LNCaP clone FGC (cell line): Measurements from ENCODE around the gene CLIC5.

Experiments
- DNase-seq: peaks from one replicate; pipeline ENCODE4 v3.0.0-alpha.2; 2011; ENCODE audit warnings: low read depth
- H3K4me3 ChIP-seq: 2 replicates; pipeline ENCODE4 v1.5.1; 2011; ENCODE audit warnings: mild to moderate bottlenecking, low read depth, low read length, control low read depth
- TF ChIP-seq, protein P1 (sequence below): IDR thresholded peaks from 2 replicates; pipeline ENCODE4 v1.5.1; 2012; ENCODE audit warnings: mild to moderate bottlenecking; ENCODE audit not compliant: control insufficient read depth, insufficient read depth; ENCODE audit errors: extremely low read depth

Gene CLIC5

DNA sequence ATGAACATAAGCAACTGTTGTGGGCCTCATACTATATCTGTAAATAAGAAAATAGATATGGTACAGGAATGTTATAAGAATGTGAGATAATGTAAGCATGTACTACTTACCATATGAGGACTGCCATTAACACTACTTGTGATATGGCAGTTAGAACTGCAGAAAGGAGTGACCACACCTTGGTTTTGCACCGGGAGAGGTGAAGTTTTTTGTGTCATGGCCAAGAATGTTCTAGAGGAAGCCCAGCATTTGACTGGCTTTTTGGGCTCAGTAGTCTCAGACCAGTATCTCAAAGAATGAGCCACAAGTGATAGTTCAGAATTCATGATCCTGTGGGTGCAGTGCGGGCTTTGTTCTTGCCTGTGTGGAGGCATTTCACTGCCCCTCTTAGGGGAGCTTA lies 123.5 kb downstream of the CLIC5 start:
- DNase-seq, result no peak
- TF ChIP-seq, protein P1, sequence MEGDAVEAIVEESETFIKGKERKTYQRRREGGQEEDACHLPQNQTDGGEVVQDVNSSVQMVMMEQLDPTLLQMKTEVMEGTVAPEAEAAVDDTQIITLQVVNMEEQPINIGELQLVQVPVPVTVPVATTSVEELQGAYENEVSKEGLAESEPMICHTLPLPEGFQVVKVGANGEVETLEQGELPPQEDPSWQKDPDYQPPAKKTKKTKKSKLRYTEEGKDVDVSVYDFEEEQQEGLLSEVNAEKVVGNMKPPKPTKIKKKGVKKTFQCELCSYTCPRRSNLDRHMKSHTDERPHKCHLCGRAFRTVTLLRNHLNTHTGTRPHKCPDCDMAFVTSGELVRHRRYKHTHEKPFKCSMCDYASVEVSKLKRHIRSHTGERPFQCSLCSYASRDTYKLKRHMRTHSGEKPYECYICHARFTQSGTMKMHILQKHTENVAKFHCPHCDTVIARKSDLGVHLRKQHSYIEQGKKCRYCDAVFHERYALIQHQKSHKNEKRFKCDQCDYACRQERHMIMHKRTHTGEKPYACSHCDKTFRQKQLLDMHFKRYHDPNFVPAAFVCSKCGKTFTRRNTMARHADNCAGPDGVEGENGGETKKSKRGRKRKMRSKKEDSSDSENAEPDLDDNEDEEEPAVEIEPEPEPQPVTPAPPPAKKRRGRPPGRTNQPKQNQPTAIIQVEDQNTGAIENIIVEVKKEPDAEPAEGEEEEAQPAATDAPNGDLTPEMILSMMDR, result no peak
- no peak overlapping the region for H3K4me3 ChIP-seq

DNA sequence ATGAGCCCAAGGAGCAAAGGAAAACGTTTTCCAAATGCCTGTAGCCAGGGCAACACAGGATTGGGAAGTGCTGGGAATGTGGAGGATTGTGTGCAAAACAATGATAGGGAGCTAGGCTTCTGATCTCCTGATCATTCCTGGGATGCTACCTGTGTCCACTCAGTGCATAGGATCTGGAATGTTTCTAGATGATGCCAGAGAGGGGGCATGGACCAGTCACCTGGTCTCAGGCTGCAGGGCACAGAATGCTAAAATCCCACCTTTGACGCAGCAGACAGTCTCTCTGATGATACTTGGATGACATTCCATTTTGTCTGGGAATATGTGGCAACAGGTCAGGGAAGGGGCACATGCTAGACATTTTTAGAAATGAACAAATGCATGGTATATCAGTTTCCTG lies 128.9 kb downstream of the CLIC5 start:
- TF ChIP-seq, protein P1, result no peak
- DNase-seq, result no peak
- no peak overlapping the region for H3K4me3 ChIP-seq

DNA sequence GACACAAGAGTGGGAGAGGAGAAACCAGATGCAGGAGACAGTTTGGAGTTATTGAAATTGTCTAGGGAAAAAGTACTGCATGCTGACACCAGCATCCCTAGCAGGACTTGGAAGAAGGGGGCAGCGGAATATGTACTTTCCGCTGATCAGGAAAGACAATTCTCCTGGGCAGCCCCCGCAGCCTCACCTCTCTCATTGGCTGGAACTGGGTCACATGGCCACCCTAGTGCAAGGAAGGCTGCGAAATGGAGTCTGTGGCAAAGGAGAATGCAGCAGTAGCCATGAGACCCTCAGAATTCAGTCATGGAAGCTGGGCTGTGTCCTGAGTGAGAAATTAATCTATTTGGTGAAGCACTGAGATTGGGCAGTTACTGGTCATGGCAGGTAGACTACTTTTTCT lies 131.3 kb downstream of the CLIC5 start:
- DNase-seq, result no peak
- H3K4me3 ChIP-seq, result no peak overlapping the region
- TF ChIP-seq, protein P1, result no peak

DNA sequence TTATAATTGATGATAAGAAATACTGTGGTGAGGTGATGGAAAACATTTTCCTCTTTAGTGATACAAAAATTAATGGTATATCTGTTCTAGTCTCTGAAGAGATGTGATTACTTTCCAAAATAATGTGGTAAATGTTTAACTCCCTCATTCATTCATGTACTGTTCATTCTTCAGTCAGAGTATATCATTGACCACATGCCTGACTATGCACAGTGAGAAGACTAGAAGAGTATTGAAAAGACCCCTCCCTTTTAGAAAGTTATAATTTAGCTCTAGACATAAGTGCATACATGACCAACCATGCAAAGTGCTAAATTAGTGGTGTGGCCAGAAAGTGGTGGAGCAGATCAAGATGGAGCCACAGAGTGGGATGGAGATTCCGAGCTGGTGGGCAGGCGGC lies 133.0 kb downstream of the CLIC5 start:
- no peak overlapping the region for H3K4me3 ChIP-seq
- DNase-seq, result no peak
- TF ChIP-seq, protein P1, result no peak

DNA sequence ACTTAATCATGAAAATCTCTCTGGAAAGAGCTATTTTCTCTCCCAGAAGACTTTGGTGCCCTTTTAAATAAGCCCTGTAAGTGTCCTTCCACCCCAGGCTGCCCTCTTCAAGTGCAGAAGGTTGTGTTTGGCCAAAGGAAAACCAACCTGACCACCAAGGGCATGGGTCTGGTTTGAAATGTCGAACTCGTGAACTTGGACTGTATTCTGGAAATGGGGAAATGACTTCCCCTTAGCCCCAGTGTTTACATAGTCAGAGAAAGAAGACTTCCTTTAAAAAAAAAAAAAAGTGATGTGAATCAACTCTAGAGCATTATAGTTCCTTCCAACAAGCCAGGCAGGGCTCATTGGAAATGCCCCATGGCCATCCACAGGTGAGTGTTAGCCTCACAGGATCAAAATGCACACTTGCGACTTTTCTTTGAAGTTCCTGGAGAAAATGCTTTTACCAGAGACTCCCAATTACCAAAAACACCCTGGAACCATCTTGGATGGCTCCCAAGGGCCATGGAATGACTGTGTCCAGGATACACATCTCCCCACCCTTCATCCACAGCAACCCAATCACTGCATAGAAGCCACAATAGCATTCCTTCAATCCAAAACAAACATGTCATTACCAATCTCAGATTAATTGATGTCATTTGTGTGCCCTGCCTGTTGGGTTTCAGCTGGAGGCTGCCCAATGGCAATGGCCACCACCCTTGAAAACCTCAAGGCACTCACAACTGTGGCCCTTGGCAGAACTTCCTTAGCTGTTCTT lies 133.8 kb downstream of the CLIC5 start:
- no peak for DNase-seq
- no peak overlapping the region for H3K4me3 ChIP-seq
- TF ChIP-seq, protein P1, result no peak

DNA sequence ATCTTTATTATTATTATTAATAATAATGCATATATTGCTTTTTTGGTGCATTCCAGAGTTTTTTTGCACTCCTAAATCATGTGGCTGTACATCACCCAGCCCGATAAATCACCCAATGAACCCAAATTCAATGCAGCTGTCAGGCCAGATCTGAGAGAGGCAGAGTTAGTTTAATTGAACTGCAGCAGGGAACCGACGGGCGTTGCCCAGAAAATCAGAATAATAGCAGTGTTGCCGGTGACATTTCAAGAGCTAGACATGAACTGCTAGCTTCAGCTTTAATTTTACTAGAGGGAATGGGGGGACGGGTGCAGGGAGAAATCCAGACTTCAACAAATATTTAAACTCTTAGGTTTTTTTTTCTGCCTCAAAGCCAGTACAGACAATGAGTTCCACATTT lies 135.0 kb downstream of the CLIC5 start:
- TF ChIP-seq, protein P1, result no peak
- H3K4me3 ChIP-seq, result no peak overlapping the region
- DNase-seq, result no peak

DNA sequence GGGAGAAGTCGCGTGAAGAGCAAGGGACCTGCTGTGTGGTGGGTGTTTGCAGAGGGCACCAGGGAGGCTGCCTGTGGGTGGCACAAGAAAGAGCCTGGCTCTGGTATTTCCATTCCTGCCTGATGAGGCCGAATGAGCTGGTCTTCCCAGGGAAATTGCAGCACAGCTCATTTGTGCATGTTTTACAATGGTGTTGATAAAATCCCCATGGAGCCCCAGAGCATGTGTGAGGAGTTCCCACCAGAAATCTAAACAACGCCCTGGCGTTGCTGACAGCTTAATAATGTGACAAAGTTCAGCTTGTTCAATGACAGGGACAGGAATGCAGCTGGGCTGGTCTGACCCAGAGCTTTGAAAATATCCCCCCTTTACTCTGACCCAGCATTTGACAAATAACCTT lies 135.5 kb downstream of the CLIC5 start:
- no peak for DNase-seq
- TF ChIP-seq, protein P1, result no peak
- no peak overlapping the region for H3K4me3 ChIP-seq
